CD1c-positive myeloid dendritic cell (primary cell): ENCODE data around the gene EEF1G.
A peak's percentile ranks its signal among the peaks of the same experiment; 100 is the strongest.

ENCODE experiments used
- DNase-seq: peaks from one replicate; pipeline ENCODE4 v3.0.0-alpha.2; 2016; ENCODE audit errors: extremely low spot score

The EEF1G gene

DNA sequence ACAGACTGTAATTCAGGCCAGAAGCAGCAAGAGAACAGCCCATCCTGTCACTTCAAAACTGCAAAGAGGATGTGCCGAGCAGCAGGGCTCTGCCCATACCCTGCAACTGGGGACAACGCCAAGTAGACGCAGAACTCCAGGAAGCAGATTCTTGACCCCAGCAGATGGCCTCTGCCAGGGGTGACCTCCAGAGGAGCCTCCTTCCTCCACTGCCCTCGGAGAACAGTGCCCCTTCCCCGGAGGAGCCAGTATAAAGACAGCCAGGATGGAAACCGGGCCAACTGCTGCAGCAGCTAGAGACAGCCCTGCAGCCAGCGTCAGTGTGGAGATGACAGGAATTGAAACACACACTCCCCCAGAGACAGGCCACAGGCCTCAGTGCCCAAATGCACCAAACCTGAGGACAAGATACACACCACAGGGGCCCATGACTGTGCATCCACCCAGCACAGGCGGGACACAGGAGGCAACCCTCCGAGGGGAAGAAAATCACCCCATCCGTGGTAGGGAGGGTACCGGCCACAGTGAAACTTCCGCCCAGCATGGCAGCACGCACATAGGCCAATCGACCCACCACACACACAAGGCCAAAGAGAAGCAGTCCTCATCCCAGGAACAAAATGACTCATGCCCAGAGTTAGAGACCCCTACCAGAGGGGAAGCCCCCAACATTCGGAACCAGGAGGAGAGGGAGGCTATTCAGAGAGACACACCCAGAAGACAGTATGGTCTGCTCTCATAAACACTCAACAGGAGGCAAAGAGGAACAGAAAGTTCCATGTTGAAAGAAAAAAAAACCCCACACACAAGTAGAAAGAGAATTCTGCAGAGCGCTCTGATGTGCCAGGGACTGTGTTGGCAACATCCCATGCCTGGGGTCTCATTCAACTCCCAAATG is 32.6 kb downstream of the EEF1G start:
- DNase-seq = peak; percentile 86

DNA sequence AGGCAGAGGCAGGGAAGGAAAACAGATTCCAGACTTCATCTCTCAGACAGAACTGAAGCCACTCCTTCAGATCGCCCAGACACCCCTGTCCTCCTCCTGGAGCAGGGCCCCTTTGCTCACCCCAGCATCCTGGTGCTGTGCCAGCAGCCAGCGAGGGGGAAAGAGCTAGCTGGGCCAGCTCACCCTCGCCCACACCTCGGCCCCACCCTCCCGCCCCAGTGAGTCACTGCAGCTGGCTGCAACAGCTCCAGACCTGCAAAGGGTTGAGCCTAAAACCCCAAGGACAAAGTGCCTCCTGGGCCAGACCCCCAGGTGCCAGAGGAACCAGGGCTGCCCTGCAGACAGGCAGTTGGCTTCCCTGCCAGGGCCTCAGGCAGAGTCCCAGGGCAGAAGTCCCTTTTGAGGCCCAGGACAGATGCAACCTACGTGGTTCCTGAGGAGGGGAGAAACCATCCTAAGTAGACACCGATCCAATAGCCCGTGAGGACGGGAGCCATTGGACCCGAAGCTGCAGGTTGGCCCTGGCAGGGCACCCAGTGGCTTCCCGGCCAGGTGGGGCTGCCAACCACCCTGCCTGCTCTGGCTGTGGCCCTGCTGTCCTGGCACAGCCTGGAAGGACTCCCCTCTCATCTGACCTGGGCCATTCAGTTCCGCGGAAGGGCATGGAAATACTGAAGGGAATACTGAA is 34.3 kb downstream of the EEF1G start:
- peak; percentile 75 for DNase-seq

GRCh38 chr11:62538470-62539237 is 35.0 kb downstream of the EEF1G start:
- DNase-seq = no peak

DNA sequence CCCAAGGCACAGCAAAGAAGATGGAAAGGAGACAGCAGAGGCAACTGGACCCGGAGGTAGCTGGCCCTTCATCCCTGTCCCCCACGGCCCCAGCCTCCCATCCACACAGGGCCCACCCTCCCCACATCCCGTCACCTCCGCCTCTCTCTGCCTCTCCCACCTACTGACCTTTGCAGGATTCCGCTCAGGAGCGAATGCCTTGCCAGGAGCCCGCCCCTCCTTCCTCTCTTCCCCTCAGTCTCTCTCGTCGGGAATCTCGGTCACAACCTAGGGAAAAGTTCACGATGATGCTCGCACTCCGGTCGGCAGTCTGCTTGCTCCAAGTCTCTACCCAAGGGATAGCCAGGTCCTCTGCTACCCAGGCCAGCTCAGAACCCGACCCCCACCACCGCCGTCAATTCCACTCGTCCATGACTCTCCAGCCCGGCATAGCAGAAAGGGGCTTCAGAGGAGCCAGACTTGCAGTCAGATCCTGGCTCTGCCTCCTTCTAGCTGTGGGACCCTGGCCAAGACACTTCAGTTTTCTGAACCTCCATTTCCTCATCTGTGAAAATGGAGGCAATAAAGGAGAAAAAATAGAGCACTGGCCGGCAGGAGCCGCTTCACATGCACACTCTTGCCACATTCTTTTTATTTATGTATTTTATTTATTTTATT is 37.3 kb downstream of the EEF1G start:
- DNase-seq = no peak

- DNase-seq = no peak
Observed at GRCh38 chr11:62535802-62536201, 37.9 kb downstream of the EEF1G start.

DNA sequence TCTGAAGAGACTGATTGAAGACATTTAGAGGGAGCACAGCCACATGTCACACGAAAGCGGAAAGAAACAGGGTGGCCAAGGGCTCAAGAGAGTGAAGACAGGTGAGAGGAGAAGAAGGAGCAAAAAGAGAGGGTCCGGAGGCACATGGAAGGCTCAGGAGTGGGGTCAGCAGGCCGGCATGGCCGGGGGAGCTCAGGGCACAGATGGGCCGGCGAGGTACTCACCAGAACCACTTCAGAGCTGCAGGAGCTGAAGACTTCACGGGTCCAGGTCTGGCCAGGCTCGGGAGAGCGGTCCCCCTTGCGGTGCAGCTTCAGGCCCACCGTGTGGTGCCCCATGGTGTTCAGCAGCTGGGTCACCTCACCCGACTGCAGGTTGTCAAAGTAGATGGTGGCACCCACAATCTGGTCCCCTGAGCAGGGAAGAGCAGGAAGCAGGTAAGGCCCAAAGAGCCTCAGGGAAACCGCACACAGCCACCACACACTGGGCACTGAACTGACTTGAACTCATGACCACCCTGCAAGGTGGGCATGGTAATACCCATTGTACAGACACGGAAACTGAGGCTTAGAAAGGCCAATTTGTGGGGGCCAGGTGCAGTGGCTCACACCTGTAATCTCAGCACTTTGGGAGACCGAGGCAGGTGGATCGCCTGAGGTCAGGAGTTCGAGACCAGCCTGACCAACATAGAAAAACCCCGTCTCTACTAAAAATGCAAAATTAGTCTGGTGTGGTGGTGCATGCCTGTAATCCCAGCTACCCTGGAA is 38.7 kb downstream of the EEF1G start:
- no peak for DNase-seq

- DNase-seq = no peak
Observed at GRCh38 chr11:62532096-62532495, 41.6 kb downstream of the EEF1G start.

DNA sequence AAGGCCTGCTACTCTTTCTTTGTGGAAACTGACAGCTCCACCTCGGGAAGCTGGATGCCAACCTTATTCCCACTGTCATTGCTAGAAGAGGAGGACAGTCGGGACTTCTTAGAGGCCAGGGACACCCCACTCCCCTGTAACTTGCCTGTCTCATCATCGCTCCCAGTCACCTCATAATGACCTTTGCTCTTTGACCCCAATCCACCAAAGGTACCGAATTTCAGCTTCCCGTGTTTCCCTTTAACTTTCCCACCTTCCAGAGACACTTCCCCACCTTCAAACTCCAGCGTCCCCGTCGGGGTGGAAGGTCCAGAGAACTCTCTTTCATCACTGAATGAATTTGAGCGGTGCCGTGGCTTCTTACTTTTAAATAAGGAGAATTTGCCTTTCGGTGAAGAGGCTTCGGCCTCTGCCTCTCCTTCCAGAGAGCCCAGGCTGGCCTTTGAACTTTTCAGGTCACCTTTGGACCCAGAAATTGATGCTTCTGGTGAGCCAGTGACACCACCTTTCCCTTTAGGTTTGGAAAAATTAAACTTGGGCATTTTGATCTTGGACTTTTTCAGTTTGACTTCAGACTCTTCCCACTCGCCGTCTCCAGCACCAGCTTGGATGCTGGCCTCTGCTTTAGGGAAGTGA is 56.8 kb downstream of the EEF1G start:
- no peak for DNase-seq

DNA sequence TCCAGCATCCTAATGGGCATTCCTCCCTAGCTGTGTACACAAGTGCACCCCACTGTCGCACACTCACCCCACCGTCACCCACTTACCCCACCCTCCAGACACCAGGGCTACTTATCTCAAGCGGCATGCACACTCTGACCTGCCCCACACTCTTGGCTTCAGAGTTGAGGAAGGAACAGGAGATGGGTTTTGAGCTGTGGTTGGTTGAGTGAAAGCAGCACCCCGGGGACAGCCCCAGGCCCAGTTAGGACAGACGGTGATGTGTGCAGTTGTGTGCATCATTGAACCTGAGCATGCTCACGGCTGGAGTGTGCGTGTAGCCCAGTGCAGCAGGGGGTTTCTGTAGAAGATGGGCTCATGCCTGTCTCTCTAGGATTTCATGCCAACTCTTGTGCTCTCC is 59.5 kb downstream of the EEF1G start:
- DNase-seq = no peak

DNA sequence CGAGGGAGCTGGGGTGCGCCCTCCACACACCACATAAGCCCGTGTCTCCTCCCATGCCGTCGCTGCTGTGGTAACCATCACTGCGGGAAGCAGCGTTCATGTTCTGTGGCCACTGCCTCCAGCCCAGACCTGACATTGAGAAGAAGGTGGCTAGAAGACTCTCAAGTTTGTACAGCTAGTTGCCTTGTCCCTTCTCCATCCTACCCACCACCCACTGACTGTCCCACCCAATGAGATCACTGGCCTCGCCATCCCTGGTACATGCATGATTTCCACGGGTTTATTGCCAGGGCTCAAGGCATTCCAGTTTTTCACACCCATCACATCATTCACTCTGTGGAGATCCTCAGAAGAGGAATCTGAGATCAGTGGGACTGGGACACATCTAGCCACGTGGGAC is 60.1 kb downstream of the EEF1G start:
- DNase-seq = no peak

- no peak for DNase-seq
Observed at GRCh38 chr11:62512961-62513360, 60.7 kb downstream of the EEF1G start.
